UCSD-AML1 (cell line): ENCODE results near the gene HTATIP2.
A peak's percentile ranks its signal among the peaks of the same experiment; 100 is the strongest.
"Not testable (repeated sequence)": the region's sequence is repeated elsewhere in the genome, so short reads cannot be mapped to it uniquely, and the experiment has no call there.

Experiments used
- DNase-seq: peaks from one replicate; lab custom pipeline; 2025; ENCODE audit not compliant: unreplicated experiment; lab: John Stamatoyannopoulos, UW

HTATIP2 gene

DNA sequence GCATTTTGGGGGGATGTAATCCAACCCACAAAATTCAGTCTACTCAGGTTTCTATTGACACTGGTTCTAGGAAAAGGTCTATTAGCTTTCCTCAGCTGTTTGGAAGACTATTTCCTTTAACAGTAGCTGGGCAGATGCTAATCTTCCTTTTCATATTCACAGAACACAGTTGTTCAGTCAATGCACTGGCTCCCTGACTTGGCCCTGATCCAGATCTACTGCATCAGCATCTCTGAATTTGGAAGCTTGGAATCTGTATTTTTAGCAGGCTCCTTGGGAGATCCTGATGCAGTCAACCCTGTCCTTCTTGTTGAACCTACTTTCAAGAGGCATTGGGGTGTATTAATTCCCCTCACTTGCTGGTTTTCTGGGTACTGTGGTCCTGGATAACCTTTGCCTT lies 6.3 kb downstream of the HTATIP2 start:
- DNase-seq = no peak

DNA sequence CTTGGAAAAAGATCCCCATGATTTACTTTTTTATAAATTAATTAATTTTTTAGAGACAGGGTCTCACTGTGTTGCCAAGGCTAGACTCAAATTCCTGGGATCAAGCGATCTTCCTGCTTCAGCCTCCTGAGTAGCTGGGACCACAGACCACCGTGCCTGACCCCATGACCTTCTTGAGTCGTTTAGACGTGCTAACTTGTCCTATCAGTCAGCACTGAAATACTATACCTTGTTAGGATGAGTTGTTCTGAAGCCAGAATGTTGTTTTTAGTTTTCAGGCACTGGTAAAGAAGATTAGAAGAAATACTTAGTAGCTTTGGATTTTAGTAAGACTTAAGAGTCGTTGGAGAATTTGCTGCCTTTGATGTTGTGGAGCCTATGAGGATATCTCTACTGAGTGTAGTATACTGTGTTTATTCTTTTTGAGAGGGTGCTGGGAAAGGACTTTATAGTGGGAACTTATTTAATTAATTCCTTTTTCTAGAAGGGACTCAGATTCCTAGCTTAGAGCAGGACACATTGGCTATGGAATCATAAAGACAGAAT lies 8.6 kb downstream of the HTATIP2 start:
- DNase-seq = no peak

DNA sequence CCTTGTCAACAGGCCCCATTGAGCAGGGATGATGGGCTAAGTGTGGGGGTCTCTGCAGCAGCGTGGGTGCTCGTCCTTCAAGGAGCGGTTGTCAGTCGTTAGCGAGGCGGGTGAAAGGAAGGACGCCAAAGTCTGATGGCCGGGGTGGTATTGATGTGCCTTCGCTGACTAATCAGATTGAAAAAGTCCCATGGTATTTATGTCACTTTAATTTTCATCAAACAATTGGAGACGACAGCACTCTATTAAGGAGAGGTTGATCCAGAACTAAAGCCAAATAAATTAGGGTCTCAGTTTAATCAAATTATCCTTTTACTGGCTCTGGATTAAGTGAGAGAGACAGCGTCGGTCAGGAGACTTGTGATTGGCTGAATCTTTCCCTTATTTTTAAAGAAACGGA lies 9.6 kb downstream of the HTATIP2 start:
- no peak for DNase-seq

DNA sequence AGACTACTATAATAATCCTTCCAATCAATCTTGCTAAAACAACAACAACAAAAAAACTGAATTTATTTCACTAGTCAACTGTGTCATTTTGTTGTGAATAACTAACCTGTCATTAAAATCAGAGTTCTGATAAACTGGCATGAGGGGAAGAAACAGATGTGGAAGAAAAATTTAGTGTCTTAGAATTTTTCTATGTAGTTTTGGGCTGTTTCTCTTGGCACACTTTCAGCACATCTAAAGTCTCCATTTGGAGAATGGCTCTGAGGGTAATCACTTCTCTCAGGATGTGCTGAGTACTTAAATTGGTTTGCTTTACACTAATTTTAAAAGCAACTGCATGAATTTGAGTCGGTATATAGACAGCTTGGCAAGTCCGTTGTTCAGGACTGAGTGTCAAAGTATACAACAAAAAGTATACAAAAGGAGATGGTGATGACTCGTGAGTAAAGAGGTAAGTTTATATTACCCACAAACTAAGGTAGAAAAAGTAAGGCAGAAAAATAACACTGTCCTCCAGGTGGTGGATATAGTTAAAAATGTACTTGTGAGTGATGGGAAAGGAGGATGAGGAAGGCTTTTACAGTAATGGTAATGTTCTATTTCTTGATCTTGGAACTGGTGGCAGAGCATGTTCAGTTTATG lies 10.2 kb downstream of the HTATIP2 start:
- no peak for DNase-seq

- no peak for DNase-seq
Observed at GRCh38 chr11:20374741-20375300, 11.3 kb downstream of the HTATIP2 start.

DNA sequence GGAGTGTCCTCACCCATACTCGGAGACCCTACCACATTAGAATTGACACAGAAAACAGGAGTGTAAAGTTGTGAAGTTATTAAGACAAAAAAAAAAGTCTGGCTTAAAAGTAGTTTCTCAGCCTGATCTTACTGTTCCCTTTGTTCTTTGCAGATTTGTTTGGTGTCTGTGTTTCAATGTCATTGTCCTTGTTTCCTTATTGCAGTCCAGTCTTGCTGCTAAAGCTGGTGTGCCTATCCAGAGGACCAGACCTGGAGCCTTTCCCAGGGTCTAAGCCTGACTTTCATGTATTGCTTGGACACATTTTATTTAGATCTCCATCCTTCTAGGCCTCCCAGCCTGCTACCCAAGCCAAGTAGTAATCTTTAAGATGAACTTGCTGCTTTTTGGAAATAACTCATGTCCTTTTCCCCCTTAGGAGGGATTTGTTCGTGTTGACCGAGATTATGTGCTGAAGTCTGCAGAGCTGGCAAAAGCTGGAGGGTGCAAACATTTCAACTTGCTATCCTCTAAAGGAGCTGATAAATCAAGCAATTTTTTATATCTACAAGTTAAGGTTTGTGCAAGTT lies 12.7 kb downstream of the HTATIP2 start:
- no peak for DNase-seq

DNA sequence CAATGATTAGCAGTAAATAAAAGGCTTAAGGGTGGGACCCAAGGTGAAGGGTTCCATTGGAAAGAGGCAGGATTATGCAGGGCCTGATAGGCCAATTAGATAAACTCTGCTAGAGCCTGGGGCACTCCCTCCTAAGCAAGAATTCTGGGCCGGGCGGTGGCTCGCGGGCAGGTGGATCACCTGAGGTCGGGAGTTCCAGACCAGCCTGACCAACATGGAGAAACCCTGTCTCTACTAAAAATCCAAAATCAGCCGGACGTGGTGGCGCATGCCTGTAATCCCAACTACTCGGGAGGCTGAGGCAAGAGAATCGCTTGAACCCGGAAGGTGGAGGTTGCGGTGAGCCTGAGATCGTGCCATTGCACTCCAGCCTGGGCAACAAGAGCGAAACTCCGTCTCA lies 22.5 kb downstream of the HTATIP2 start:
- DNase-seq = not testable (repeated sequence)

DNA sequence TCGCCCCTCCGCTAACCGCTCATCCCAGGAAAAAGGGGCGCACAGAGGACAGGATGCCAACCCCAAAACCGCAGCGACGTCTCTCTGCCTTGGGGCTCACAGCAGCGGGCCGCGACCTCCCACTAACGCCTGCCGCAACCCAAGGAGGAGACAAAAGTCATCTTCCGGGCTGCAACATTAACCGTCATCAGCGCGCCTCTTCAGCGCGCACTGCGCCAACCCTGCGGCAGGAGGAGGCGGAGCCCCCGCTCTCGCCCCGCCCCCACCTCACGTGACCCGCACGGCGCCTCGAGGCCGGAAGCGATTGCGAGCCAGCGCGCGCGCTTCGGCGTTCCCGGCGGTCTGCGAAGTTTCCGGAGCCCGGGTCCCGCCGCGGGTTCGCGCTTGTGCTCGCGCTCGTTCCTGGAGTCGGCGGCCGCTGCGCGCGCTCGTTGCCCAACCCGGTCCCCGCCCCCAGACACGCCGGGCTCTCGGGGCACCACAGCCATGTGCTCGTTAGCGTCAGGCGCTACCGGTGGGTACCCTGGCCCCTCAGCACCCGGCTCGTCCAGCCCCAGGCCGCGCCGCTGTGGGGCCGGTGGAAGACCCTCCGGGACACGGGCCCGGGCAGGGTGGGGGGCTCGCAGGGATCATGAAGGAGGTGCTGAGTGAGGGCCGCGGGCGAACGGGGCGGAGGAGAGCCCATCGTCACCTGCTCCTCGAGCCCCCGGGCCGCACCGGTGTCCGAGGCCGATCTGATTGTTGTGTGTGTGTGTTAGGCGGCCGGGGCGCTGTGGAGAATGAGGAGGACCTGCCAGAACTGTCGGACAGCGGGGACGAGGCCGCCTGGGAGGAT lies 24.0 kb downstream of the HTATIP2 start, which contains the start of gene PRMT3:
TSS of gene PRMT3 (plus strand) at position 456 of the 835 bp plus-strand sequence. CDS start at position 487, 31 bp downstream.
- peak; percentile 98 for DNase-seq

DNA sequence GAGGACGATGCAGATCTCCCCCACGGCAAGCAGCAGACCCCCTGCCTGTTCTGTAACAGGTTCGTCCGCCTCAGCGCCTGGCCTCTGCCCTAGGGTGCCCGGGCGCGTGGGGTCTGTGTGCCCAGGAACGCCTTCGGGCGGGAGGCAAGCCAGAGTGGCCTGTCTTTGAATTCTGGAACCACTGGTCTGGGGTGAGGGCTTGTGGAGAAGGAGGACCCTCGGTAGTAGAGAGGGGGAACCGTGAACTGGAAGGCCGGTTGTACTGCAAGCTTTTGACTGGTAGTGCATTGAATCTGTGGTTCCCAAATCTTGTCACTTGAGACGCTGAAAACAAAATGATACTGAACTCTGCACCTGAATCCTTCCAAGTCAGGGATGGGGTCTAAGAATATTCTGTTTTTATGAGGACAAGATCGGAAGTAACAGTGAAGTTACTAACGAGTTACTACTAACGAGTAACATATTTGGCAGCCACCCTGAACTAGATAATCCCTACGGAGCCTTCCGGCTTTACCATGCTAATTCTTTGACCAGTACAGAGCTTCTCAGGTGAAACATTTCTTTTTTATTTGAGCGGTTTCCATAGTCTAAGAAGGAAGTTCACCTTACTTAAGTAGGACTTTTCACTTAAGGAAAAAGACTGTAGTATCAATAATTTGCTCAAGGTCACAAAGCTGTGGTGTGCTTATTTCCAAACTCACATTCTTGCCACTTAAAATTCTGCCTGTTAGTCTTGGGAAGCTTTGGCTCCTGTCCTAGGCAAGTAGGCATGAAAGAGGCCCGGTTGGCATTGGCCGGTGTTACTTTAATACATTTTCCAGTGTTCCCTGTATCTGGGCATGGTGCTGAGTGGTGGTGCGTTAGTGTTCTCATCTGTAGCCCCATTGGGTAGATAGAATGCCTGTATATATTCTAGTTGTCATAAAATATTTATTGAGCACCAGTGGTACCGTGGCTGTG lies 24.9 kb downstream of the HTATIP2 start:
- DNase-seq = no peak

- no peak for DNase-seq
Observed at GRCh38 chr11:20397281-20397680, 33.8 kb downstream of the HTATIP2 start.

DNA sequence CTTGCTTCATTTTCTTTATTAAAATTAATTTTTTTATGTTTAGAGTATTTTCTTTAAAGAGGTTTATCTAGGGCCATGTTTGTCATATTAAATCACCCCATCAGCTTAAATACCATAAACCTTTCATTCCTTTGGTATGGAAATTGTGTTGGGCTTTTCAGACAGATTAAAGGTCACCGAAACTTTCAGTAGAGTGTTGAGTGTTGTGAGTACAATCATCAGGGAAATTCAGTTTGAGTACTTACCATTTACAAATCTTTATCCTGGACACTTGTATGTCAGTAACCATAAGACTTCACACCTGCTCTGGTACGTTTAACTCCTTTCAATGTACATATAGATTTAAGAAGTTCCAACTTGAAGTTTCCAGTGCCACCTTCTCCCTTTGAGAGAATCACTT lies 36.0 kb downstream of the HTATIP2 start:
- DNase-seq = no peak

GRCh38 chr11:20403059-20403458 lies 39.5 kb downstream of the HTATIP2 start:
- DNase-seq = no peak

DNA sequence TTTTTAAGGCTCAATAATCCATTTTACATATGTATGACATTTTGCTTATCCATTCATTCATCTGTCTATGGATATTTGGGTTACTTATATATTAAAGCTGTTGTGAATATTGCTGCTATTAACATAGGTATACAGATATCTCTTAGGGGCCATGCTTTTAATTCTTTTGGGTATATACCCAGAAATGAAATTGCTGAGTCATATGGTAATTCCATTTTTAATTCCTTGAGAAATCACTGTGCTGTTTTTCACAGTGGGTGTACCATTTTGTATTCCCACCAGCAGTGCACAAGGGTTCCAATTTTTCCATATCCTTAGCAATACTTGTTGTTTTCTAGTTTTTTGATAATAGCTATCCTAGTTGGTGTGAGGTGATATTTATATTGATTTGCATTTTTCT lies 43.0 kb downstream of the HTATIP2 start:
- no peak for DNase-seq

- DNase-seq = no peak
Observed at GRCh38 chr11:20407344-20407743, 43.8 kb downstream of the HTATIP2 start.

GRCh38 chr11:20415432-20415831 lies 51.9 kb downstream of the HTATIP2 start:
- no peak for DNase-seq

GRCh38 chr11:20417771-20418170 lies 54.3 kb downstream of the HTATIP2 start:
- DNase-seq = no peak

DNA sequence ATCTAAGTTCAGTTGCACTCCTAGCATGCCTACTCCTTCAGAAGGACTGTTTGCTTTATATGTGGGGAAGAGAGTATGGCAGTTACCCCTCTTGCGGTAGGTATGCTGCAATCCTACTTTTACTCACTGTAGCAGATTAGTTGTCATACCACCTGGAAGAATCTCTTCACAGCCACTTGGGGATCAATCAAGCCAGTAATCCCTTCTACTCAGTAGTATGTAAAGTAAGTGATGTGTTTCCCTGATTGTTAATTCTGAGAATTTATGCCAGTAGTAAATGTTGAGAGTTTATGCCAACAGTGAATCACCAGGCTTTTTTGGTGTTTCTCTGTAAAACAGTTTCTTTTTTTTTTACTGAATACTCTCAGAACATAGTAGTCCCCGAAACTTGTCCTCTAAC lies 58.4 kb downstream of the HTATIP2 start:
- no peak for DNase-seq

GRCh38 chr11:20429216-20429615 lies 65.7 kb downstream of the HTATIP2 start:
- DNase-seq = no peak
